Measurements from ENCODE around the gene ARVCF. TPM values are rescaled to one million over a fixed set of nuclear protein-coding genes. Genes with fewer than 3 reads are reported as not detected.

ARVCF gene
- total RNA-seq, 1 experiment from 2014 or later = 15.6 TPM

- Histone ChIP-seq H3K4me1 (replicated peaks; ENCODE audit: insufficient read depth) (peaks cover 2% of the 10 kb centered on the region; the same call in 1 of the 2 replicates), H3K79me2 (ENCODE audit: low read depth) (peaks cover 9% of the 10 kb centered on the region; the same call in 1 of the 2 replicates), H3F3A (ENCODE audit: insufficient read depth, low read depth) (no peaks in the 10 kb centered on the region), H3K4me3 (no peak overlapping the region), H3K9me2 (ENCODE audit: insufficient read depth) (no peaks in the 10 kb centered on the region), H2AFZ (no peak overlapping the region), H3K36me3 (ENCODE audit: low read depth) (no peaks in the 10 kb centered on the region), H4K20me1 (ENCODE audit: insufficient read depth) (no peaks in the 10 kb centered on the region), H3K4me2 (no peak overlapping the region), H3K27ac (no peak overlapping the region), H3K27me3 (ENCODE audit: insufficient read depth, low read depth) (no peaks in the 10 kb centered on the region), H3K9me3 (ENCODE audit: insufficient read depth, low read depth) (no peaks in the 10 kb centered on the region)
- POLR2A ChIA-PET (ENCODE audit: unreplicated experiment) = no interaction called here
- TF ChIP-seq CTCF (conservative IDR thresholded peaks at IDR 0.05) = no peak
- no peak for TF ChIP-seq EZH2 (IDR thresholded peaks at IDR 0.05; ENCODE audit: low read depth)
- DNase-seq = no peak
- no TSS peak for BruUV-seq (replicated peaks)
- intact Hi-C loops (cut with micrococcal nuclease; ENCODE audit: unreplicated experiment) = no loop called here
- CTCF ChIA-PET = no interaction called here
Measured at GRCh38 chr22:20026996-20027601, 10.5 kb upstream of the ARVCF start.

DNA sequence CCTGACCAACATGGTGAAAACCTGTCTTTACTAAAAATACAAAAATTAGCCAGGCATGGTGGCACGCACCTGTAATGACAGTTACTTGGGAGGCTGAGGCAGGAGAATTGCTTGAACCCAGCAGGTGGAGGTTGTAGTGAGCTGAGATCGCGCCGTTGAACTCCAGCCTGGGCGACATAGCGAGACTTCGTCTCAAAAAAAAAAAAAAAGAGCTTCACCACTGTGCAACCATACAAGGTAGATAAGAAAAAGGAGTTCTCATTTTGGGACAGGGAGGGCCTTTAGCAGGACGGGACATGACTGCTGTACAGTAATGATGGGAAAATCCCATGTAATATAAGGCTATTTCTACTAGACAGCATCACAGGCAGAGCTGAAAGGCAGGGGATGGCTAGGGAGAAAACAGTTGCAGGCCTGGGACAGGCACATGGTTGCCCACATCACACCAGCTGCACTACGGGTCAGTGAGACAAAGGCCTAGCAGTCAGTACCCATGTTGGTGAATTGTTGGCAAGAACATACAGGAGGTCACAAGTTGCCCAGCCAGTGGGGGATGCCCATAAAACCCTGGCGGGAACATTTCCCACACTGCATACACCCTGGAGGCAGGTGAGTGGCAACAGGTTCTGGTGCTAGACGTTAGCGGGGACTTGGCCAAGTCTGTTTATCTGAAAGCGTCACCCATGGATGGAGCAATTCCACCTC lies 9.7 kb upstream of the ARVCF start:
- no peaks in the 10 kb centered on the region for H3K9me3 ChIP-seq (ENCODE audit: insufficient read depth, low read depth)
- TF ChIP-seq EZH2 (IDR thresholded peaks at IDR 0.05; ENCODE audit: low read depth) (no peak), CTCF (conservative IDR thresholded peaks at IDR 0.05) (no peak)
- no peak overlapping the region for H2AFZ ChIP-seq
- H3K4me2 ChIP-seq = no peak overlapping the region
- no peak for DNase-seq
- BruUV-seq (replicated peaks) = no TSS peak
- no peaks in the 10 kb centered on the region for H3F3A ChIP-seq (ENCODE audit: insufficient read depth, low read depth)
- H3K9me2 ChIP-seq (ENCODE audit: insufficient read depth) = no peaks in the 10 kb centered on the region
- ChIA-PET CTCF (no interaction called here), POLR2A (ENCODE audit: unreplicated experiment) (no interaction called here)
- no peaks in the 10 kb centered on the region for H4K20me1 ChIP-seq (ENCODE audit: insufficient read depth)
- peaks cover 17% of the 10 kb centered on the region; the same call in 1 of the 2 replicates for H3K79me2 ChIP-seq (ENCODE audit: low read depth)
- H3K36me3 ChIP-seq (ENCODE audit: low read depth) = no peaks in the 10 kb centered on the region
- no peaks in the 10 kb centered on the region for H3K27me3 ChIP-seq (ENCODE audit: insufficient read depth, low read depth)
- H3K27ac ChIP-seq = no peak overlapping the region
- peaks cover 9% of the 10 kb centered on the region; the same call in 1 of the 2 replicates for H3K4me1 ChIP-seq (replicated peaks; ENCODE audit: insufficient read depth)
- intact Hi-C loops (cut with micrococcal nuclease; ENCODE audit: unreplicated experiment) = no loop called here
- H3K4me3 ChIP-seq = no peak overlapping the region

- Histone ChIP-seq H3K79me2 (ENCODE audit: low read depth) (peaks cover 20% of the 10 kb centered on the region; the same call in 1 of the 2 replicates), H3K4me2 (no peak overlapping the region), H3F3A (ENCODE audit: insufficient read depth, low read depth) (no peaks in the 10 kb centered on the region), H4K20me1 (ENCODE audit: insufficient read depth) (no peaks in the 10 kb centered on the region), H3K9me3 (ENCODE audit: insufficient read depth, low read depth) (no peaks in the 10 kb centered on the region), H3K9me2 (ENCODE audit: insufficient read depth) (no peaks in the 10 kb centered on the region), H2AFZ (no peak overlapping the region), H3K27me3 (ENCODE audit: insufficient read depth, low read depth) (no peaks in the 10 kb centered on the region), H3K4me3 (no peak overlapping the region), H3K36me3 (ENCODE audit: low read depth) (no peaks in the 10 kb centered on the region), H3K4me1 (replicated peaks; ENCODE audit: insufficient read depth) (peaks cover 9% of the 10 kb centered on the region; the same call in 1 of the 2 replicates), H3K27ac (no peak overlapping the region)
- intact Hi-C loops (cut with micrococcal nuclease; ENCODE audit: unreplicated experiment) = no loop called here
- POLR2A ChIA-PET (ENCODE audit: unreplicated experiment) = no interaction called here
- CTCF ChIA-PET = no interaction called here
- TF ChIP-seq EZH2 (IDR thresholded peaks at IDR 0.05; ENCODE audit: low read depth) (no peak), CTCF (conservative IDR thresholded peaks at IDR 0.05) (no peak)
- no peak for DNase-seq
- no TSS peak for BruUV-seq (replicated peaks)
Measured at GRCh38 chr22:20025401-20026203, 9.0 kb upstream of the ARVCF start.
